SIG-M5 treated with dmso at 0.1 percent for 504 hours (cell line): ENCODE results near the gene NRDC.

Experiments used
- DNase-seq: peaks from one replicate; lab custom pipeline; 2025; ENCODE audit not compliant: unreplicated experiment; lab: John Stamatoyannopoulos, UW

NRDC gene, protein sequence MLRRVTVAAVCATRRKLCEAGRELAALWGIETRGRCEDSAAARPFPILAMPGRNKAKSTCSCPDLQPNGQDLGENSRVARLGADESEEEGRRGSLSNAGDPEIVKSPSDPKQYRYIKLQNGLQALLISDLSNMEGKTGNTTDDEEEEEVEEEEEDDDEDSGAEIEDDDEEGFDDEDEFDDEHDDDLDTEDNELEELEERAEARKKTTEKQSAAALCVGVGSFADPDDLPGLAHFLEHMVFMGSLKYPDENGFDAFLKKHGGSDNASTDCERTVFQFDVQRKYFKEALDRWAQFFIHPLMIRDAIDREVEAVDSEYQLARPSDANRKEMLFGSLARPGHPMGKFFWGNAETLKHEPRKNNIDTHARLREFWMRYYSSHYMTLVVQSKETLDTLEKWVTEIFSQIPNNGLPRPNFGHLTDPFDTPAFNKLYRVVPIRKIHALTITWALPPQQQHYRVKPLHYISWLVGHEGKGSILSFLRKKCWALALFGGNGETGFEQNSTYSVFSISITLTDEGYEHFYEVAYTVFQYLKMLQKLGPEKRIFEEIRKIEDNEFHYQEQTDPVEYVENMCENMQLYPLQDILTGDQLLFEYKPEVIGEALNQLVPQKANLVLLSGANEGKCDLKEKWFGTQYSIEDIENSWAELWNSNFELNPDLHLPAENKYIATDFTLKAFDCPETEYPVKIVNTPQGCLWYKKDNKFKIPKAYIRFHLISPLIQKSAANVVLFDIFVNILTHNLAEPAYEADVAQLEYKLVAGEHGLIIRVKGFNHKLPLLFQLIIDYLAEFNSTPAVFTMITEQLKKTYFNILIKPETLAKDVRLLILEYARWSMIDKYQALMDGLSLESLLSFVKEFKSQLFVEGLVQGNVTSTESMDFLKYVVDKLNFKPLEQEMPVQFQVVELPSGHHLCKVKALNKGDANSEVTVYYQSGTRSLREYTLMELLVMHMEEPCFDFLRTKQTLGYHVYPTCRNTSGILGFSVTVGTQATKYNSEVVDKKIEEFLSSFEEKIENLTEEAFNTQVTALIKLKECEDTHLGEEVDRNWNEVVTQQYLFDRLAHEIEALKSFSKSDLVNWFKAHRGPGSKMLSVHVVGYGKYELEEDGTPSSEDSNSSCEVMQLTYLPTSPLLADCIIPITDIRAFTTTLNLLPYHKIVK

DNA sequence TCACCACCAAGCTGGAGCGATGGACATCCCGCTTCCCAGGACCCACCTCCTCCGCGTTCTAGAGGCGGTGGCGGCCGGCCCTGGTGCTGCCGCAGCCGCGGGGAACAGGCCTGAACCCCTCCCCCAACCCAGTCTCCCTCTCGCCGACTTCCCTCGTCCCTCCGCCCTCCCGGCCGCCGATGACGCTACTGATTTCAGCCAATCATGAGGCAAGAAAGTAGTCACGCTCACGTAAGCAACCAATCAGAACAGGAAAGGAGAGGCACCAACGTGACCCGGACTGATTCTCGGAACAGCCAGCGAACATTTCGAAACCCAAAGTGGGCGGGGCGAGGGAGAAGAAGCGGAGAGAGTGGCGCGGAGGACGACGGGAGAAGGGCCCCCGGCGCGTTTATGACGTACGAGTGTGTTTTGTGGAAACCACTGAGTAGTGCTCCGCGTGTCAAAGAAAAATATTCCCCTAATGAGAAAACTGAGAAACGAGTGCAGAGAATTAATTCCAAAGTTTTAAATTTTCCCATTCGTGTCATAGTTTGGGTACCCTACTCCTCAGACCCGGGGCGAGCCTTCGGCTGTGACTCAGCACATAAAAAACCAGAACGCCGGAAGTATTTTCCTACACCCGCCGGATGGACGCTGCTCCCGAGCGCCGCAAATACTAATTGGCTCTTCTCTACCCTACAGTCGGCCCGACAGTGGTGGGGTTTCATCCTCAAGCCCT is at the start of gene NRDC:
Gene NRDC (minus strand): TSS at position 112 of the 721 bp plus-strand sequence. CDS start 112 bp downstream, outside the sequence.
- DNase-seq, result peak; percentile 99

DNA sequence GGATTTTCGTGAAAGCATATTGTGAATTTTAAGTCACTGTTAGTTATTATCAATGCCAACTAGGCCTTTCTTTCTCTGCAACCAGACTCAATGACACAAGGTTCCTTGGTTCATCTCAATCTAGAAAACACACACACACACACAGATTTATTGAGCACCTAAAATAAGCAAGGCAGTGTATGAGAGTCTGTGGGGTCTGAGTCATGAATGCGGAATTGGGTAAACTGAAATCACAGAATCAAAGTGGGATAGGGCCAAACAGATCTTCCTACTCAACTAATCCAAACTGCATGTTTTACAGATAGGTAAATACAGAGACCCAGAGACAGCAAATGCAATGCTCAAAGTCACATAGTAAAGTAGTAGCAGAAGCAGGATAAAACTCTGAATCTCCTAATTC is 48.5 kb upstream of the NRDC start:
- no peak for DNase-seq

DNA sequence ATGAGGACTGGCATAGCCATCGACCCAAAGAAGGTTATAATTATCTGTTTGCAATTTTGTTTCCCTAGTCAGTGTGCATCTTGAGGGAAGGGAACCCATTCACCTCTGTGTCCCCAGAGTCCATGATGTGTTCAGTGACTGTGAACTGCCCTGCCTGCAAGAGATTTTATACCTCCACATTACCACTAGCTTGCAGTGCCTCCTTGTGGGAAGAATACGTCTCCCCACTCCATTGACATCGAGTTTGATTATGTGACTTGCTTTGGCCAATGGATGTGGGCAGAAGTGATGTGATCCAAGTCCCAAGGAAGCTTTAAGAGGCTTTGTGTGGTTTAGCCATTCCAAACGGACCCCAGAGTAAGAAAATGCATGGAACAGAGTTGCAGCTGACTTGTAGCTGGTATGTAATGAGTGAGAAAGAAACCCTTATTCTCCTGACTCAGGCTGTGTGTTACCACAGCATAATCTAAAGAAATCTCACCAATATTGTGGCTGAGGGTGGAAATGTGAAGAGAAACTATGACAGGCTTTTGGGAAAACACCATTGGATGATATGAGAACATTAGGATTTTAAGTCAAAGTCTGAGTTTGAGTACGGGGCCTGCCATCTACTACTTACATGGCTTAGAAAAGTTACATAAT is 47.8 kb upstream of the NRDC start:
- no peak for DNase-seq

DNA sequence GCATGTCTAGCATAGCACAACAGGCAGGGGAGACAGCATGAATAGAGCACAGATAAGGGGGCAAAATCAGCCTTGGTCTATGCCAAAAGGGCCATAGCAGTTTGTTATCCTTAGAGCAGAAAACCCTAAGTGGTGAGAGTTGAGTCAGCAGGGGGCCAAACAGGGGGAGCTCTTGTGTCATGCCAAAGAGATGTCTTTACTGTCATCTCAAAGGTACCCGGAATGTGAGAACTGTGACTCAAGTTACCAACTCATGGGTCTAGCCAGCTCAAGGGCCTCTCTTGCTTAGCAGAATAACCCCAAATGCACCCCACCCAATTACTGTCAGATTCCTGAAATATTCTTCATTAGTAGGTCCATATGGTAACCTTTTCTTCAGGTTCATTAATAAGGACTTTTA is 45.9 kb upstream of the NRDC start:
- DNase-seq, result no peak

DNA sequence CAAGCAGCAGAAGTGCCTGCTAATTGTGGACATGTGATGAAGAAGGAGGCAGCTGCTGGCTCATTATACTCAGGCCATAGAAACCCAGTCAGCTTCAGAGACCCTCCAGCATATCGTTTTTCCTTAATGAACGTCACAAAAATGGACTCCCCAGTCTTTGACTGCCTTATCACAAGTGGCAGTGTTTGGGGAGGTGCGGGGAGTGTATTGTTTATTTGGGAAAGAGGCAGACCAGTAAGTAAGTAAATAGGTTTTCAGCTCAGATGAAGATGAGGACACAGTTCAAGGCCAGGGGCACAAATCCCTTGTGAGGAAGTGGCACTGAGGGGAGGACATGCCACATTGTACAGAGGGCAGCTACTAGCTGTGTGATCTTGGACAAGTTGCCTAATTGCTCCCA is 43.5 kb upstream of the NRDC start:
- DNase-seq, result no peak

DNA sequence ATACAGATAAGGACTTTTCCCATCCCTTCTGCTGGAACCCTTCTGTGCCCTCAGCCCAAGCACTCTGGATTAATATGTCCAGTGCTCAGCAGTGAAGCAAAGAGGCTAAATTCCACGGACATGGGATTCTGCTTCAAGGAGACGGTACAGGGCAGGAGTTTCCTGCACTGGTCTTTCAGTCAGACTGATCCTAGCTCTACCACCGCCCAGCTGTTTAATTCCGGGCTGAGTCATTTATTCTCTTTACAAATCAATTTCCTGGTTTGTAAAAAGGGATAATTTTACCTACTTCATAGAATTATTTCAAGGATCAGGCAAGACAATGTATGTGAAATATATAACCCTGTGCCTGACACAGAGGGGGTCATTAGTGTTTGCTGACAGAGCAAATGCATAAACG is 41.6 kb upstream of the NRDC start:
- no peak for DNase-seq

DNA sequence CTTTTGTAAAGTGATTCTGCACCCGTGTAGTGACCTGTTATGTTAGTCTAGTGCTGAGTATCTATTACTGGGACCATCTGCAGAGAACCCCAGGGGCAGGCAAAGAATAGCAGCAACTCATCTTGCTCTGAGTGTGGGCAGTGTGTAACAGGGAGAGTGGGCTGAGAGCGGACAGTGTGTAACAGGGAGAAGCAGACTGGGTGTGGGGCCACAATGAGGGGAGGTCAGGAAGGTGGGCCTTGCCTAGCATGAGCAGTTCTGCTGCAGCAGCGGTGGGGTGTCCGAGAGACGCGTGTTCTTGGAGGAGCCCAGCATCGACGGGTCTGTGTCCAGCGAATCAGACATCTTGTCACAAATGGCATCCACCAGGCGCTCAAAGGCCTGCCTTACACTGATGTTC is 41.2 kb upstream of the NRDC start:
- DNase-seq, result no peak

DNA sequence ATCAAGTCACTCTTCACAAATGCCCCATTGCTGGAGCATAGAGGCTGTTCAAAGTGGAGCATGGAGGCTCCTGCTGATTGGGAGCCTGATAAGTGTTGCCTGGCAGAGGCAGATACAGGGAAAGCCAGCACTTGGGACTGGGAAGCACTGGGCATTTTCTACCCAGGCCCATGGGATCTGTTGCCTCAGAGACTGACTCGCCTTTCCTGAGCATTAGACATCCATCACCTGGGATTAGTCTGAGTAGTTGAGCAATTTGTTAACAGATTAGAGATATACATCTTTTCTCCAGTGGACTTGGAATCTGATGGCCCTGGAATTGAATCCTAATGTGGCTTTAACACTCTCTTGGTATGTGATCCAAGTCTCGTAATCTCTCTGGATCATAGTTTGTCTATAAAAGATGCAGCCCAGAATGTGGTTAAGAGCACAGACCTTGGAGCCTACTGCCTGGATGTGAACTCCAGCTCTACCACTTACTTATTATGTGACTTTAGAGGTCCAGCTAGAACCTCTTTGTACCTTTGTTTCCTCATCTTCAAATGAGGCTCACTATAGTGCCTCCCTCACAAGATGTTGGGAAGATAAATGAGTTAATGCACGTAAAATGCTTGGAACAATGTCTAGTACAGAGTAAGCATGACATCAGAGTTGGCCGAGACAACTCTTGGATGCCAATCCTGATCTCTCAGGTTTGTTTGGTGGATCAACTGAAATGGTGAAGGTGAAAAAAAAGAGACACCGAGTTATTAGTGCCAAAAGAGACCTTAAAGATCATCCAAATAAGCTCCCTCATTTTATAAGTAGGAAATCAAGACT is 38.3 kb upstream of the NRDC start:
- DNase-seq, result no peak

DNA sequence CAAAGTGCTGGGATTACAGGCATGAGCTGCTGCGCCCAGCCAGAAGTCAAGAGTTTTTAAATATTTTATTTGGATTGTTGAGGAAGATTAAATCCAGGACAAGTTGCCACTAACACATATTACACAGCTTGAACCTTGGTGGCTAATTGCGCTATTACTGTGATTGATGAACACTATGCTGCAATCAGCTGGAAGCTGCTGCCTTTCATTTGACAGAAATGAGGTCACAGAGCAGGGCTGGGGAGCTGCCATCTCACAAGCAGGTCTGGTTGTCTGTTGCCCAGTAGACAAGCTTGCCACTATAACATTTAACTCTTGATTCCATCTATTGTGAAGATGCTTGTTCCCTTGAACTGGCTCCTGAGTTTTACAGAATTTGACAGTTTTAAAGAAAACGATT is 37.4 kb upstream of the NRDC start:
- DNase-seq, result no peak

DNA sequence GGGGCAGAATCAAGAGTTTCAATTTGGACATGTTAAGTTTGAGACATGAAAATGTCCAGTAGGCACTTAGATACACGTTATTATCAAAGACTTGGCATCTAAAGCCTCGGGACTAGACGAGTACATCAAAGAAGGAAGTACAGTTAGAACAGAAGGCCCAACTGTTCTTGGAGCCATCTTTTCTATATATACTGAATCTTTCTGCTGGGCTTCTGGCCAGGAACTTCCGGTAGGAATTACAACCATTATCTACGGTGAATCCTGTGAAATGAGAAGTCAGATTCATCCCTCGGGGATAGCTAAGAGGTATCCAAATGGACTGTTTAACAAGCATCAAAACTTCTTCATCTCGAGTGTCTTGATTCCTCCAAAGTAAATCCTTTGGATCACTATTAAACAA is 34.4 kb upstream of the NRDC start:
- DNase-seq, result no peak

DNA sequence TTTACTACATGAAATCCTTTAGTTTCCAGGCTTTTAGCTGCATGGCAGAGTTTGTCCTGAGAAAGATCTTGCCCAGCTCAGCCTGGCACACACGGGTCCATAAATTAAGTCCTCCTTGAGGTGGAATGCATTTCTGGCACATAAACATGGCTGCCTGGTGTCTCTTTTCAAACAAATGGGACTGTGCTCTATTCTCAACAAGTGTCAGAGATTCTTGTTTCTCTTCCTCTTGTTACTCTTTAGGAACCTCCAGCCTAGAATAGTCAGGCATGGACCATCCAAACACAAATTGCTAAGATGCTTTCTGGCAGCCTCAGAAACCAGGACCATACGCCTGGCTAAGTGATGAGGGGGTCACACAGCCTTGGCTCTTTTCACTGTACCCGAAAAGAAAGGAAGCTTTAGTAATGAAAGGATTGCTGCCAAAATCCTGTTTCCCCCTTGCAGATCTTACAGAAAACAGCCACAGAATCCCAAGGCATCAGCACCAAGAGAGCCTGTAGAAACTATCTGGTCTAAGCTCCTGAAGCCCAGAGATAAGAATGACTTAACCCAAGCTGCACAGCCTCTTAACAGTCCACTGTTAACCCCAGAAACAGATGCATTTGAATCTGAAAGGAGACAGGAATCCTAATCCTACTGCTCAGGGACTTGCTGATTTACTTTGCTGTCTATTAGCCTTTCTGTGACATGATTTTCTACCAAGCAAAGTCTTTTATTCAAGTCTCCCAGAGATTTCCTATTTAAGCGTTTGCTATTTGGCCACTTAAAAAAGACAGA is 31.9 kb upstream of the NRDC start:
- no peak for DNase-seq

DNA sequence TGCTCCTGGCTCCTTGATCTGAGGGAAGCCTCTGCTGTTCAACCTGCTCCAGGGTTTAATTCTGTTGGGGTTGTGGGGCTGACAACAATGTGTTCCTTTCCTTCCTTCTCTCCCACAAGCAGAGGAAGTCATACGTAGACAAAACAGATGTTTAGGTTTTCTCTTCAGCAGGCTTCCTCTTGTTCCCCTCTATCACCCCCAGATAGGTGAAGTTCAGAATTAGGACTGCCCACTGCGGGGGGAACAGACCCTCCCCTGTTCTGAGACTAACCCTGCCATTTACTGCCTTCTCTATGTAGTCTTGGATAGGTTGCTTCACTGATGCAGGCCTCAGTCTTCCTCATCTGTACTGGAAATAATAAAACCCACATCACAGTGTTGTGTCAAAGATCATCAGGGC is 30.0 kb upstream of the NRDC start:
- DNase-seq, result no peak

DNA sequence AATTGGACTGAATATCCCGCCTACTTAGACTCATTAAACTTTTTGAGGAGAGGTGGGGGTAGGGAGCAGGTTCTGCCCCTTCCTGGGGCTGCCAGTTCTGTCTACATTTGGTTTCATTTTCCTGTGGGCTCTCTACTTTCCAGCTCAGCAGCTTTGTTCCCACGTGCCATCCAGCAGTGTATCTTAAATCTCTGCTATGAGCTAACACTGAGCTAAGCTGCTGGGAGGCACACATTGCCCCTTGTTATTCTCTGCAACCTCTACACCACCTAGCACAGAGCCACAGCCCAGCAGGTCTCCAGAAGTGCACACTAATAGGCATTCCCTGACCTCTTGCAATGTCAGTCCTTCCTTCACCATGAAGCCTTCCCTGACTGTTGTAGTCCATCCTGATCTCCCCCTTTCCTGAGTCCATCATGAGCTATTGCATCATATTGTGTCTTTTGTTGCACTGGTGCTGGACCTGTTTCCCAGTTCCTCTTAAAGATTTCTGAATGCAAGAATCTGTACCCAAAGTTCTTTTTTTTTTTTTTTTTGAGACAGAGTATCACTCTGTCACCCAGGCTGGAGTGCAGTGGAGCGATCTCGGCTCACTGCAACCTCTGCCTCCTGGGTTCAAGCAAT is 28.7 kb upstream of the NRDC start:
- DNase-seq, result no peak

DNA sequence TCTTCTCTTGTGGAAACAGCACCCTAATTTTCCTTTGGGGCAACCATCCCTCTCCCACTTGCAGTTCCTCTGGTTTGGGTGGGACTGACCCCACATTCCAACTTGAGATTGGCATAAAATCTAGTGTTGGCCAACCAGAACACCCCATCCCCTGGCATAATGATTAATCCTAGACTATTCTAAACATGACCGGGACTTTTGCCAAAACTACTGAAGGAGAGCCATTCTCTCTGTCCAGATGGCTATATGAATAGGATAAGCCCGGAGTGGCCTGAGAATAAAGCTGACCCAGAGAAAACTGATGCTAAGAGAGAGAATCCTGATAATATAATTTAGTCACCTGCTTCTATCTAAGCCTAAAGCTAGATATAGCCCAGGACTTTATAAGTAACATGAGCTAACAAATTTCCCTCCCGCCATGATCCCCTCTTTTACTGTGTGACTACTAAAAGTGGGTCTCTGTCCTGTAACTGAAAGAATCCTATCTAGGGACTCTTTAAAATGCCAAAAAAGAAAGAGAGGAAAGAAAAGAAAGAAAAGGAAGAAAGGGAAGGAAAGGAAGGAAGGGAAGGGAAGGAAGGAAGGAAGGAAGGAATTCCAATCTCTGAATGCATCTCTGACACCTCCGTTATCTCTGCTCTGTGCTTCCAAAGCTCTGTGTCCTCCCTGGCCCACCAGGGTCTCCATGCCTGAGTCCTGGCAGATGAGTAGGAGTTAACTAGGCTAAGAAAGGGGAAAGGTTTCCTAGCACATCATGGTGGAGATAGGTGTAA is 28.0 kb upstream of the NRDC start:
- no peak for DNase-seq

DNA sequence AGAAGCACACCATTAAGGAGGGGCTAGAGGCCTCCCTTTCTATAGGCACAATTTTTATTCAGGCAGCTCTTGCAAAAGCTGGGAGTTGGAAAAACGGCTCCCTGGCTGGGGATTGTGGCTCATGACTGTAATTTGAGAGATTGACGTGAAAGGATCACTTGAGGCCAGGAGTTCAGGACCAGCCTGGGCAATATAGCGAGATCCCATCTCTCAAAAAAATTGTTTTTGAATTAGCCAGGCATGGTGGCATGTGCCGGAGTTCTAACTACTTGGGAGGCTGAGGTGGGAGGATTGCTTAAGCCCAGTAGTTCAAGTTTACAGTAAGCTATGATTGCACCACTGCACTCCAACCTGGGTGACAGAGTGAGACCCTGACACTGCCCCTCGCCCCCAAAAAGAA is 23.9 kb upstream of the NRDC start:
- no peak for DNase-seq

DNA sequence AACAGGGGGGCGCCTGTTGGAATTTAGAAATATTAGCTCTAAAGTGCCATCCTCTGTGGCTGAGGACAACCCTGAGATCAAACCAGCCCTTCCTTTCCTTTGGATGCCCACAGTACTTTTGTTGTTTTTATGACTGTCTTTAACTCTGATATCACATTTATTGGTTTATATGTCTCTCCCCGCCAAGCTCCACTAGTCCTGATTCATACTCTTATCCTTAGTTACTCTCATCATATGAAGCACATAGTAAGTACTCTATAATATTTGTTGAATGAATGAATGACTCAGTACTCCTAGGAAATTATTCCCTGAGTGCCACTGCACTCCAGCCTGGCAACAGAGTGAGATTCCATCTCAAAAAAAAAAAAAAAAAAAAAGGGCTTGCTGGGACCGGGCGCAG is 22.6 kb upstream of the NRDC start:
- no peak for DNase-seq

DNA sequence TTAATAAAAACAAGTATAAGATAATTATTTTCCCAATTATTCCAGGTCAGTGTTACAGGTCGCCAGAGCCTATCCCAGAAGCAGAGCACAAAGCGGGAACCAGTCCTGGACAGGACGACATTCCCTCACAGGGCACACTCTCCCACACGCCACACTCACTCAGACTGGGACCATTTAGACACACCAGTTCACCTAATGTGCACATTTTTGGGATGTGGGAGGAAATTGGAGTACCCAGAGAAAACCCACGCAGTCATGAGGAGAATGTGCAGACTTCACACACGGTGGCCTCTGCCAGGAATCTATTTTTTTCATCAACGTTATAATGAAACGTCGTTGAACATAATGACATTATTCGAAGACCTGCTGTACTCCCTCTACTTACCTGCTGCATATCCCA is 20.5 kb upstream of the NRDC start:
- DNase-seq, result no peak
